Heart left ventricle (tissue), 16 donors: ENCODE results near the gene CCDC188. TPM values are rescaled to one million over a fixed set of nuclear protein-coding genes. Genes with fewer than 3 reads are reported as not detected.

Experiments used
- ATAC-seq, 4 donors: fragments of 200-7000 bp; cut with Tn5 transposase; one replicate each; pipeline ENCODE4 v1.9.1; 2020 to 2022; ENCODE audit warnings: moderate library complexity in 4 of 4, mild to moderate bottlenecking in 3 of 4, moderate number of reproducible peaks in 1 of 4
- DNase-seq, 5 donors: peaks; one replicate each; pipeline ENCODE4 v3.0.0-alpha.2; 2020
- H3K27ac ChIP-seq, 12 donors: fragments of 200-600 bp; sonication (generic) in 4 of 12; one replicate each; pipeline versions ENCODE4 v1.5.0 to v1.8.0; 2016 to 2022; ENCODE audit warnings: mild to moderate bottlenecking in 2 of 12
- H3K27me3 ChIP-seq, 9 donors: fragments of 200-600 bp; sonication (generic) in 2 of 9; one replicate each; pipeline versions ENCODE4 v1.5.1 to v1.8.0; 2016 to 2022; ENCODE audit warnings: mild to moderate bottlenecking in 3 of 9
- H3K36me3 ChIP-seq, 9 donors: fragments of 200-600 bp; sonication (generic) in 2 of 9; one replicate each; pipeline versions ENCODE4 v1.5.0 to v1.8.0; 2018 to 2022; ENCODE audit warnings: mild to moderate bottlenecking in 2 of 9
- H3K4me1 ChIP-seq, 12 donors: fragments of 200-600 bp; sonication (generic) in 4 of 12; one replicate each; pipeline versions ENCODE4 v1.5.0 to v1.8.0; 2016 to 2022; ENCODE audit warnings: mild to moderate bottlenecking in 3 of 12
- H3K4me3 ChIP-seq, 12 donors: fragments of 200-600 bp; sonication (generic) in 4 of 12; one replicate each; pipeline versions ENCODE4 v1.5.0 to v1.8.0; 2017 to 2022; ENCODE audit warnings: mild to moderate bottlenecking in 9 of 12, moderate library complexity in 4 of 12
- H3K9me3 ChIP-seq, 12 donors: fragments of 200-600 bp; sonication (generic) in 4 of 12; one replicate each; pipeline versions ENCODE4 v1.5.0 to v1.8.0; 2016 to 2022; ENCODE audit warnings: mild to moderate bottlenecking in 1 of 12
- POLR2A ChIP-seq, 2 donors: fragments of 450-650 bp; IDR thresholded peaks; one replicate each; pipeline ENCODE4 v1.6.1; 2017; ENCODE audit warnings: antibody characterized with exemption in 2 of 2, mild to moderate bottlenecking in 2 of 2, moderate library complexity in 2 of 2
- WGBS, 4 donors: extraction: QIAGEN DNeasy Blood & Tissue Kit in 2 of 4; methylation state at CpG; one replicate each; pipeline versions ENCODE4 v1.1.5 to v1.1.7; 2013 to 2018; 5-methylcytosine and 5-hydroxymethylcytosine counted together
- intact Hi-C, 10 donors: fragments of 100-400 bp; cut with DNase I; formaldehyde crosslinking; loops; one replicate each; pipeline versions ENCODE4 v1.11.1 to v1.14.2; 2022
- microRNA-seq, 4 donors: library from miRNA; unstranded; fragments of <30 nt; microRNA quantifications; one replicate each; pipeline versions ENCODE4 to v1.2.0, GENCODE V29; 2017 to 2020
- polyA plus RNA-seq, 2 donors: library from polyadenylated mRNA; stranded (reverse); fragments of 200-250 nt; gene quantifications; one replicate each; pipeline ENCODE4 v1.2.3, GENCODE V29; 2013
- total RNA-seq, 9 donors: library from RNA; depleted of rRNA in 2 of 9; stranded (reverse); fragments of >200 nt in 2 of 9; fragmentation: NEBNext Ultra II Directional in 3 of 9; extraction: Animal tissue kit (Norgen Biotek cat#: 25700) in 3 of 9; gene quantifications; one replicate each; pipeline versions ENCODE4 v1.1.0 to v1.2.4, GENCODE V29; 2016 to 2023
- TF ChIP-seq, protein P1 (sequence below), 12 donors: fragments of 200-600 bp; sonication (generic) in 4 of 12; IDR thresholded peaks; one replicate each; pipeline versions ENCODE4 v1.5.0 to v1.8.0; 2018 to 2022; ENCODE audit warnings: antibody characterized with exemption in 12 of 12, mild to moderate bottlenecking in 5 of 12
- donor health status: ischemic (EF 13 %, LVEDD 7.1; RV severe dilation, severe dysfunction).
- donor health status: healthy with polysubstance abuse.
- donor health status: DM: no; HTN: yes; CAD: no.
- donor health status: DM: no; HTN: no; CAD: no.
- donor health status: ischemic (EF 25% LVEDD 6.9; RV normal size, moderate dysfunction).
- donor health status: ischemic (EF 25% LVEDD 5.7; RV mildly dilated, moderate dysfunction).
- donor health status: healthy.
- donor health status: DM: yes; HTN: yes; CAD: no.
- donor health status: ischemic (EF 35%, LVEDD 5.7; RV mildly dilated, moderate dysfunction).
- donor health status: nonischemic (EF 11% LVEDD 7.7; RV severe dilation, severe dysfunction).
- donor health status: DM: yes; HTN: yes; CAD: no.
- donor health status: PGD.
- donor health status: ischemic (EF 29% LVEDD 5.4; RV normal size, mild dysfunction).
- donor health status: nonischemic (EF 23%, LVEDD 6.1; RV moderate dilation, normal function).

Gene CCDC188
- total and polyA plus RNA-seq, 11 donors: 0.17 to 1.0 (median 0.50) TPM; not detected in 4

DNA sequence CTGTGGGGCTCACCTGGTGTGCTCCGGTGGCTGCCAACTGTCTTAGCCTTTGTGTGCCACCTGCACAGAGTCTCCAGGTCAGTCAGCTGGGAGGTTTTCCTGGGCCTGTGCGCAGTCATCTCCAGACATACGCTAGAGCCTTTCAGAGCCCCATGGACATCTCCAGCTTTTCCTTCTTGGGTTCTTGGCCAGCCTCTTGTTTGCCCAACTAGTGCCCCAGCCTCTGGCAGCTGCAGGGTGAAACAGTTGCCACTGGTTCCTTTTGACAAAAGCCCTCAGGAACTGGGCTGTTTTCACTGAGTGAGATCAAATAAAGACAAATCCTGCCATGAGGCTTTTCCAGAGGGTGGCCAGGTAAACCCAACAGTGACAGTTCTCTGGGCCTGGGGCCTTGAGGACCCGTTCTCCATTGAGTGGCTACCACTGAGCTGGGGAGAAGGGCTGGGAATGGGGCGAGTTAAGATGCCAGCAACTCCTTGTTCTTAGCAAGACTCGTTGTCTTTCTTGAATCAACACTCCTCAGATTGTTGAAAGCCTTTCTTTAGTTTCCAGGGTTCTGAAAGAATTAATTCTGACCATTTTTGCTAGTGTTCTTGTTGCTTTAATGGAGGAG, 51.6 kb downstream of the CCDC188 start:
- intact Hi-C loops: no loop called here
- H3K9me3 ChIP-seq: peaks cover 0 to 11% (median 0%) of the 10 kb centered on the region in 12 donors
- no peak for ATAC-seq
- H3K36me3 ChIP-seq: peaks cover 3 to 99% (median 95%) of the 10 kb centered on the region in 9 donors
- H3K27me3 ChIP-seq: no peaks in the 10 kb centered on the region
- 95 to 100% (median 98%) methylated on average over 6 of the region's 6 CpGs for WGBS, 4 donors
- H3K27ac ChIP-seq: no peak overlapping the region
- peak in 2 of 5 donors; percentile 9 to 14 for DNase-seq
- peaks cover 0 to 2% (median 0%) of the 10 kb centered on the region in 12 donors for H3K4me1 ChIP-seq
- no peak overlapping the region for H3K4me3 ChIP-seq
- TF ChIP-seq, protein P1, sequence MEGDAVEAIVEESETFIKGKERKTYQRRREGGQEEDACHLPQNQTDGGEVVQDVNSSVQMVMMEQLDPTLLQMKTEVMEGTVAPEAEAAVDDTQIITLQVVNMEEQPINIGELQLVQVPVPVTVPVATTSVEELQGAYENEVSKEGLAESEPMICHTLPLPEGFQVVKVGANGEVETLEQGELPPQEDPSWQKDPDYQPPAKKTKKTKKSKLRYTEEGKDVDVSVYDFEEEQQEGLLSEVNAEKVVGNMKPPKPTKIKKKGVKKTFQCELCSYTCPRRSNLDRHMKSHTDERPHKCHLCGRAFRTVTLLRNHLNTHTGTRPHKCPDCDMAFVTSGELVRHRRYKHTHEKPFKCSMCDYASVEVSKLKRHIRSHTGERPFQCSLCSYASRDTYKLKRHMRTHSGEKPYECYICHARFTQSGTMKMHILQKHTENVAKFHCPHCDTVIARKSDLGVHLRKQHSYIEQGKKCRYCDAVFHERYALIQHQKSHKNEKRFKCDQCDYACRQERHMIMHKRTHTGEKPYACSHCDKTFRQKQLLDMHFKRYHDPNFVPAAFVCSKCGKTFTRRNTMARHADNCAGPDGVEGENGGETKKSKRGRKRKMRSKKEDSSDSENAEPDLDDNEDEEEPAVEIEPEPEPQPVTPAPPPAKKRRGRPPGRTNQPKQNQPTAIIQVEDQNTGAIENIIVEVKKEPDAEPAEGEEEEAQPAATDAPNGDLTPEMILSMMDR (IDR thresholded peaks at IDR 0.05): no peak
- TF ChIP-seq POLR2A (IDR thresholded peaks at IDR 0.05): no peak

Small RNA genes lying within 50 kb of the gene (microRNA-seq; reads per million reads assigned to microRNA genes)
- gene MIR6816: 0 to 0.21 (median 0.10) reads per million in 4 donors

Other genes starting within 250 kb of the CCDC188 start
- 100 to 1,000 TPM in 8 of 9 donors, 10 to 100 TPM in 1; 69.7 to 195 (median 119) TPM for gene COMT, start 209.3 kb downstream of the CCDC188 start, total RNA-seq
- gene COMT, start 209.3 kb downstream of the CCDC188 start, polyA plus RNA-seq: 100 to 1,000 TPM in 1 of 2 donors, 10 to 100 TPM in 1; 84.7 to 249 TPM
- gene TXNRD2, start 209.2 kb downstream of the CCDC188 start, total RNA-seq: 10 to 100 TPM; 23.5 to 42.5 (median 33.5) TPM
- gene TXNRD2, start 209.2 kb downstream of the CCDC188 start, polyA plus RNA-seq: 10 to 100 TPM; 23.4 to 60.2 TPM
- 10 to 100 TPM; 21.2 to 46.6 (median 33.3) TPM for gene ARVCF, start 134.2 kb downstream of the CCDC188 start, total RNA-seq
- 10 to 100 TPM; 33.0 to 39.2 TPM for gene ARVCF, start 134.2 kb downstream of the CCDC188 start, polyA plus RNA-seq
- gene TANGO2, start 129.9 kb downstream of the CCDC188 start, total RNA-seq: 100 to 1,000 TPM in 3 of 9 donors, 10 to 100 TPM in 6; 55.6 to 341 (median 83.7) TPM
- gene TANGO2, start 129.9 kb downstream of the CCDC188 start, polyA plus RNA-seq: 10 to 100 TPM; 51.3 to 63.0 TPM
- gene DGCR8, start 70.8 kb downstream of the CCDC188 start, total RNA-seq: 10 to 100 TPM in 8 of 9 donors, 1 to 10 TPM in 1; 8.8 to 22.1 (median 13.0) TPM
- gene DGCR8, start 70.8 kb downstream of the CCDC188 start, polyA plus RNA-seq: 10 to 100 TPM in 1 of 2 donors, 1 to 10 TPM in 1; 9.9 to 14.5 TPM
- gene RANBP1, start 35.0 kb downstream of the CCDC188 start, total RNA-seq: 10 to 100 TPM; 35.8 to 85.3 (median 41.5) TPM
- gene RANBP1, start 35.0 kb downstream of the CCDC188 start, polyA plus RNA-seq: 10 to 100 TPM; 29.3 to 67.1 TPM
- 10 to 100 TPM; 18.2 to 31.3 (median 20.2) TPM for gene TRMT2A, start 33.8 kb downstream of the CCDC188 start, total RNA-seq
- gene TRMT2A, start 33.8 kb downstream of the CCDC188 start, polyA plus RNA-seq: 10 to 100 TPM; 15.8 to 30.1 TPM
- 10 to 100 TPM; 15.7 to 45.2 (median 40.6) TPM for gene ZDHHC8, start 19.3 kb downstream of the CCDC188 start, total RNA-seq
- gene ZDHHC8, start 19.3 kb downstream of the CCDC188 start, polyA plus RNA-seq: 10 to 100 TPM; 21.5 to 26.3 TPM
- 1 to 10 TPM in 7 of 9 donors, under 1 TPM in 2; 0.53 to 2.6 (median 1.4) TPM for gene RTN4R, start 117.3 kb upstream of the CCDC188 start, total RNA-seq
- 1 to 10 TPM; 1.3 to 1.8 TPM for gene RTN4R, start 117.3 kb upstream of the CCDC188 start, polyA plus RNA-seq
- 100 to 1,000 TPM in 1 of 9 donors, 10 to 100 TPM in 8; 31.8 to 101 (median 39.2) TPM for gene DGCR6L, start 169.0 kb upstream of the CCDC188 start, total RNA-seq
- 10 to 100 TPM; 48.4 to 83.7 TPM for gene DGCR6L, start 169.0 kb upstream of the CCDC188 start, polyA plus RNA-seq
- 1 to 10 TPM; 3.8 to 6.5 (median 4.8) TPM for gene ZNF74, start 243.1 kb upstream of the CCDC188 start, total RNA-seq
- 1 to 10 TPM; 2.1 to 2.5 TPM for gene ZNF74, start 243.1 kb upstream of the CCDC188 start, polyA plus RNA-seq